Measurements from ENCODE around the gene FARS2.

FARS2 gene

DNA sequence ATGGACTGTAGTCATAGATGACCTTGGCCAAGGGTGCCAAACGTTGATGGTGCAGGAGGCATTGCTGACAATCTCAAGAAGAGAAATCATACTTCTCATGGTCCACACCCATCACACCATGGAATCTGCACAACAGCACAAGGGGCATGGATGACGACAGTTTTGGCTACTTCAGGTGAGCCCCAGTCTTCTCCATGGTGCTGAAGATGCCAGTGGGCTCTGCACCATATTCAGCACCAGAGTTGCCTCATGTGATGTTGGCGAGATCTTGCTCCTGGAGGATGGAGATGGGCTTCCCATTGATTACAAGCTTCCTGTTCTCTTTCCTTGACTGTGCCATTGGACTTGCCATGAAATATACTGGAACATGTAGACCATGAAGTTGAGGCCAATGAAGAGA lies 556.6 kb downstream of the FARS2 start:
- no peaks in the 10 kb centered on the region for H3K36me3 ChIP-seq (ENCODE audit: control insufficient read depth, insufficient read depth, low read length)
- H3K4me1 ChIP-seq (ENCODE audit: control insufficient read depth, insufficient read depth, low read length): no peaks in the 10 kb centered on the region
- no peak overlapping the region for H3K4me3 ChIP-seq (ENCODE audit: insufficient read depth, low read depth, low read length)
- no peaks in the 10 kb centered on the region for H3K27me3 ChIP-seq (ENCODE audit: control insufficient read depth, insufficient read depth, low read length, poor library complexity, severe bottlenecking)
- no peaks in the 10 kb centered on the region for H3K9me3 ChIP-seq (ENCODE audit: control insufficient read depth, low read length)
- 84 to 93% methylated on average over 3 of the region's 3 CpGs for WGBS, 2 experiments
- H3K27ac ChIP-seq (ENCODE audit: insufficient read depth, low read depth, low read length, poor library complexity, severe bottlenecking): no peak overlapping the region

DNA sequence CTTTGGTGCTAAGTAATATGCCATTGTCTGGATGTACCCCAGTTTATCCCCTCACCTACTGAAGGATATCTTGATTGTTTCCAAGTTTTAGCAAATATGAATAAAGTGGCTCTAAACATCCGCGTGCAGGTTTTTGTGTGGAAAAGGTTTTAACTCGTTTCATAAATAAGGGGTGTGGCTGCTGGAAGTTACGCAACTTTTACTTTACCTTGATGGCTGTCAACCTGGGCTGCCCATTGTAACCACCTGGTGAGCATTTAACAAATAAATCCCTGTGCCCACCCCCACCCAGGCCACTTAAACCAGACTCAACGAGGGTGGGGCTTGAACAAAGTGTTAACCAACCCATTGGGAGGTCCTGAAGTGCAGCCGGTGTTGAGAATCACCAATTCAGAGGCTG lies 557.6 kb downstream of the FARS2 start:
- Histone ChIP-seq H3K36me3 (ENCODE audit: control insufficient read depth, insufficient read depth, low read length) (no peaks in the 10 kb centered on the region), H3K27me3 (ENCODE audit: control insufficient read depth, insufficient read depth, low read length, poor library complexity, severe bottlenecking) (no peaks in the 10 kb centered on the region), H3K4me3 (ENCODE audit: insufficient read depth, low read depth, low read length) (no peak overlapping the region), H3K4me1 (ENCODE audit: control insufficient read depth, insufficient read depth, low read length) (no peaks in the 10 kb centered on the region), H3K27ac (ENCODE audit: insufficient read depth, low read depth, low read length, poor library complexity, severe bottlenecking) (no peak overlapping the region), H3K9me3 (ENCODE audit: control insufficient read depth, low read length) (no peaks in the 10 kb centered on the region)
- 80 to 82% methylated on average over 6 of the region's 6 CpGs for WGBS, 2 experiments
